GM21515 (cell line): ENCODE data around the gene ZNF546.
"Not testable (repeated sequence)": the region's sequence is repeated elsewhere in the genome, so short reads cannot be mapped to it uniquely, and the experiment has no call there.

Source experiments
- ATAC-seq: cut with Tn5 transposase; IDR thresholded peaks from one replicate; pipeline ENCODE4 v1.9.1; 2021; ENCODE audit not compliant: unreplicated experiment

The ZNF546 gene

GRCh38 chr19:39996811-39997637 is at the start of gene ZNF546:
Gene ZNF546 (plus strand): TSS chr19:39997060. CDS start chr19:39998327, 1,267 bp downstream.
- ATAC-seq: peak; percentile 72

GRCh38 chr19:39949026-39949747 is 47.7 kb upstream of the ZNF546 start:
- ATAC-seq: no peak

- ATAC-seq: no peak
These were observed 45.7 kb upstream of the ZNF546 start for GRCh38 chr19:39951065-39951650.

- ATAC-seq: no peak
These were observed 45.2 kb upstream of the ZNF546 start for GRCh38 chr19:39951686-39952085.

GRCh38 chr19:39953915-39954314 is 42.9 kb upstream of the ZNF546 start:
- no peak for ATAC-seq

GRCh38 chr19:39957886-39958285 is 39.0 kb upstream of the ZNF546 start:
- not testable (repeated sequence) for ATAC-seq

- not testable (repeated sequence) for ATAC-seq
These were observed 37.9 kb upstream of the ZNF546 start for GRCh38 chr19:39958942-39959341.

- ATAC-seq: not testable (repeated sequence)
These were observed 37.5 kb upstream of the ZNF546 start for GRCh38 chr19:39959407-39959806.

GRCh38 chr19:39963898-39964297 is 33.0 kb upstream of the ZNF546 start:
- no peak for ATAC-seq

GRCh38 chr19:39966617-39967016 is 30.2 kb upstream of the ZNF546 start:
- no peak for ATAC-seq

GRCh38 chr19:39967561-39967960 is 29.3 kb upstream of the ZNF546 start:
- ATAC-seq: no peak

- no peak for ATAC-seq
These were observed 28.1 kb upstream of the ZNF546 start for GRCh38 chr19:39968789-39969188.

- no peak for ATAC-seq
These were observed 27.6 kb upstream of the ZNF546 start for GRCh38 chr19:39969266-39969665.

GRCh38 chr19:39969681-39970424 is 27.0 kb upstream of the ZNF546 start:
- ATAC-seq: no peak

GRCh38 chr19:39970425-39970674 is 26.5 kb upstream of the ZNF546 start:
- ATAC-seq: no peak

GRCh38 chr19:39970675-39971379 is 26.0 kb upstream of the ZNF546 start, which contains the start of gene PSMC4:
Gene PSMC4 (plus strand): TSS chr19:39971165. CDS start chr19:39971203, 38 bp downstream.
- ATAC-seq: peak; percentile 92

- ATAC-seq: peak; percentile 1
These were observed 25.4 kb upstream of the ZNF546 start for GRCh38 chr19:39971380-39972035.

GRCh38 chr19:39974377-39975155 is 22.3 kb upstream of the ZNF546 start:
- no peak for ATAC-seq

- ATAC-seq: no peak
These were observed 14.0 kb upstream of the ZNF546 start for GRCh38 chr19:39982883-39983282.
